GM12801 (cell line): Measurements from ENCODE around the gene SH2D6.

ENCODE experiments used
- CTCF ChIP-seq: IDR thresholded peaks from one replicate; pipeline ENCODE4 v1.5.1; 2011; ENCODE audit warnings: control low read depth; ENCODE audit not compliant: insufficient read length; ENCODE audit errors: extremely low read depth

Gene SH2D6

GRCh38 chr2:85439986-85440385, 21.5 kb downstream of the SH2D6 start:
- no peak for TF ChIP-seq CTCF

GRCh38 chr2:85440729-85441128, 22.2 kb downstream of the SH2D6 start:
- no peak for TF ChIP-seq CTCF

GRCh38 chr2:85441864-85442263, 23.4 kb downstream of the SH2D6 start:
- TF ChIP-seq CTCF: no peak

GRCh38 chr2:85444629-85445172, 26.2 kb downstream of the SH2D6 start:
- no peak for TF ChIP-seq CTCF

- TF ChIP-seq CTCF: no peak
These were observed 27.1 kb downstream of the SH2D6 start for GRCh38 chr2:85445316-85446295.

GRCh38 chr2:85446296-85447221, 28.0 kb downstream of the SH2D6 start:
- TF ChIP-seq CTCF: no peak

GRCh38 chr2:85447222-85447585, 28.7 kb downstream of the SH2D6 start:
- TF ChIP-seq CTCF: no peak
